K562 (cell line): ENCODE data around the gene LHPP. TPM values are rescaled to one million over a fixed set of nuclear protein-coding genes. Genes with fewer than 3 reads are reported as not detected.

Source experiments
- ERF ChIP-seq: fragments of 450-650 bp; formaldehyde crosslinking; IDR thresholded peaks from 2 replicates; pipeline ENCODE4 v1.4.0; 2020; ENCODE audit warnings: mild to moderate bottlenecking, mixed read lengths
- FOSL1 ChIP-seq: fragments of 200-800 bp; sonication (Bioruptor generic); conservative IDR thresholded peaks from 2 replicates; pipeline ENCODE4 v1.6.1; 2016; ENCODE audit warnings: missing genetic modification characterization, missing compliant biosample characterization
- NCOA2 ChIP-seq, 2 experiments: fragments of 450-650 bp; IDR thresholded peaks; 2 replicates each; pipeline ENCODE4 v1.6.1; 2018; ENCODE audit warnings: mild to moderate bottlenecking in 2 of 2, moderate library complexity in 1 of 2; ENCODE audit not compliant: partially characterized antibody in 2 of 2
- NR2F6 ChIP-seq: fragments of 450-650 bp; formaldehyde crosslinking; IDR thresholded peaks from 2 replicates; pipeline ENCODE4 v1.4.0; 2020; ENCODE audit warnings: mild to moderate bottlenecking
- PHF8 ChIP-seq: fragments of 200-600 bp; sonication (generic); IDR thresholded peaks from 2 replicates; pipeline ENCODE4 v1.6.1; 2012; ENCODE audit warnings: mixed run types, mild to moderate bottlenecking, inconsistent platforms, low read length, moderate library complexity, borderline replicate concordance
- POLR3G ChIP-seq: IDR thresholded peaks from 2 replicates; pipeline ENCODE4 v1.6.1; 2011; ENCODE audit not compliant: insufficient read length, insufficient replicate concordance; ENCODE audit errors: extremely low read depth
- SAFB2 ChIP-seq: fragments of 200-400 bp; formaldehyde crosslinking; IDR thresholded peaks from 2 replicates; pipeline ENCODE4 v1.6.1; 2018; ENCODE audit warnings: borderline replicate concordance, low read length, low read depth, moderate library complexity; ENCODE audit not compliant: severe bottlenecking
- SMARCC2 ChIP-seq: fragments of 450-650 bp; IDR thresholded peaks from 2 replicates; pipeline ENCODE4 v1.6.1; 2017; ENCODE audit warnings: antibody characterized with exemption, moderate library complexity, mild to moderate bottlenecking, low read depth
- TAL1 ChIP-seq: fragments of 450-650 bp; IDR thresholded peaks from 2 replicates; pipeline ENCODE4 v1.6.1; 2016; ENCODE audit warnings: mild to moderate bottlenecking
- TBP ChIP-seq: optimal IDR thresholded peaks from 2 replicates; pipeline ENCODE3; 2011; ENCODE audit warnings: low read depth, low read length, improper control_type of control experiment
- TCF3 ChIP-seq: sonication (generic); formaldehyde crosslinking; IDR thresholded peaks from 2 replicates; pipeline ENCODE4 v1.4.0; 2020; ENCODE audit warnings: mild to moderate bottlenecking, missing genetic modification reagents
- TEAD4 ChIP-seq, 2 experiments: sonication (generic) in 1 of 2; formaldehyde crosslinking in 1 of 2; IDR thresholded peaks; 2 replicates each; pipeline versions ENCODE4 v1.6.1 to v1.8.0; 2012 to 2022; ENCODE audit warnings: borderline replicate concordance in 1 of 2, inconsistent platforms in 1 of 2, low read length in 1 of 2, mild to moderate bottlenecking in 1 of 2, missing genetic modification reagents in 1 of 2
- TOE1 ChIP-seq, 2 experiments: fragments of 450-650 bp in 1 of 2; sonication (generic) in 1 of 2; formaldehyde crosslinking in 1 of 2; IDR thresholded peaks; 2 replicates each; pipeline versions ENCODE4 v1.7.1 to v1.8.0; 2016 to 2022; ENCODE audit warnings: borderline replicate concordance in 2 of 2, mild to moderate bottlenecking in 2 of 2, antibody characterized with exemption in 1 of 2, inconsistent platforms in 1 of 2, low read depth in 1 of 2, missing genetic modification reagents in 1 of 2, moderate library complexity in 1 of 2
- WHSC1 ChIP-seq: IDR thresholded peaks from one replicate; pipeline ENCODE4 v1.6.1; 2012; ENCODE audit warnings: low read length, control low read depth, inconsistent platforms
- XRCC3 ChIP-seq: fragments of 450-650 bp; IDR thresholded peaks from 2 replicates; pipeline ENCODE4 v1.6.1; 2017; ENCODE audit warnings: mild to moderate bottlenecking, moderate library complexity
- XRCC5 ChIP-seq: fragments of 200-400 bp; formaldehyde crosslinking; IDR thresholded peaks from 2 replicates; pipeline ENCODE4 v1.6.1; 2017; ENCODE audit warnings: low read depth, mild to moderate bottlenecking, low read length
- ZNF263 ChIP-seq: sonication (generic); formaldehyde crosslinking; IDR thresholded peaks from 2 replicates; pipeline ENCODE4 v1.8.0; 2022; ENCODE audit warnings: mild to moderate bottlenecking, missing genetic modification reagents, borderline replicate concordance
- polyA plus RNA-seq, 8 experiments: library from polyadenylated mRNA; depleted of rRNA in 4 of 8; stranded (reverse) in 5 of 8; unstranded in 3 of 8; fragments of >200 nt; fragmentation: Nextera tagmentation in 2 of 8; fragmentation: Illumina TruSeq in 1 of 8; extraction: Ambion mirVana in 2 of 8; extraction: Trizol in 1 of 8; gene quantifications; 2 replicates each; pipeline versions ENCODE4 v1.2.1 to v1.2.3, GENCODE V29; 2011 to 2014; ENCODE audit warnings: inconsistent platforms in 1 of 8, missing spikeins in 1 of 8
- total RNA-seq, 7 experiments: library from RNA; depleted of rRNA in 6 of 7; stranded (reverse); fragments of >200 nt in 6 of 7; fragmentation: Illumina TruSeq in 2 of 7; extraction: Trizol in 2 of 7; gene quantifications; 2 replicates each; pipeline versions ENCODE4 v1.2.1 to v1.2.3, GENCODE V29; 2011 to 2021; ENCODE audit warnings: low replicate concordance in 1 of 7
- TF ChIP-seq, protein P1 (sequence below): fragments of 450-650 bp; IDR thresholded peaks from 2 replicates; pipeline ENCODE4 v1.6.1; 2016; ENCODE audit warnings: low read depth, mild to moderate bottlenecking, moderate library complexity
- TF ChIP-seq, protein P2 (sequence below), 2 experiments: fragments of 200-800 bp in 1 of 2; sonication (Bioruptor generic) in 1 of 2; sonication (generic) in 1 of 2; formaldehyde crosslinking in 1 of 2; IDR thresholded peaks in 1 of 2; conservative IDR thresholded peaks in 1 of 2; 2 replicates each; pipeline versions ENCODE4 v1.5.0 to v1.6.1; 2016 to 2020; ENCODE audit warnings: missing compliant biosample characterization in 1 of 2, missing genetic modification characterization in 1 of 2, missing genetic modification reagents in 1 of 2
- TF ChIP-seq, protein P3 (sequence below), 2 experiments: IDR thresholded peaks in 1 of 2; conservative IDR thresholded peaks in 1 of 2; 2 replicates each; pipeline ENCODE4 v1.6.1; 2016; ENCODE audit warnings: low read depth in 2 of 2, mild to moderate bottlenecking in 1 of 2, missing compliant biosample characterization in 1 of 2, missing genetic modification characterization in 1 of 2, moderate library complexity in 1 of 2
- TF ChIP-seq, protein P4 (sequence below): fragments of 250-450 bp; sonication (Bioruptor Pico); IDR thresholded peaks from 2 replicates; pipeline ENCODE4 v1.4.0; 2020

LHPP gene
- total and polyA plus RNA-seq, 9 of the 15 experiments (the other 6 are each of a cell fraction or from before 2014, with no cell fraction given), result 0.34 to 7.4 (median 3.0) TPM

DNA sequence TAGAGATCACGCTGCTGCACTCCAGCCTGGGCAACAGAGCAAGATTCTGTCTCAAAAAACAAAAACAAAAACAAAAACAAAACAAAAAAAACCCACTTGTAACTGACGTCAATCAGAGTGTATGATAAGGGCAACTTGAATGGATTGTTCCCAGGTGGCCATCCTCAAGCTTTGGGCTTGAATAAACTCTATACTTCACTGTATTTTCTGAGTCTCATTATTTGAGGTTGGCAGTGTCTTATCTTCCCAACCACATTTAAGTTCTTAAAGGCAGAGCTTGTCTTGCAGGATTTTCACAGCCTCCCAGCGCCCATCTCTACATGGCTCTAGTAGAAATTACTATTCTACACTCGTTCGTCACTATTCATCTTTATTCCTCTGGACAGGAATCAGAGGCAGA lies 37.8 kb upstream of the LHPP start (continued):
- TF ChIP-seq, protein P1, sequence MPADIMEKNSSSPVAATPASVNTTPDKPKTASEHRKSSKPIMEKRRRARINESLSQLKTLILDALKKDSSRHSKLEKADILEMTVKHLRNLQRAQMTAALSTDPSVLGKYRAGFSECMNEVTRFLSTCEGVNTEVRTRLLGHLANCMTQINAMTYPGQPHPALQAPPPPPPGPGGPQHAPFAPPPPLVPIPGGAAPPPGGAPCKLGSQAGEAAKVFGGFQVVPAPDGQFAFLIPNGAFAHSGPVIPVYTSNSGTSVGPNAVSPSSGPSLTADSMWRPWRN, result no peak
- TF ChIP-seq ZNF263 (CRISPR knock-in tag) (no peak), PHF8 (no peak), FOSL1 (no peak), TBP (no peak), TAL1 (peak; percentile 54), NR2F6 (CRISPR knock-in tag) (no peak), TCF3 (CRISPR knock-in tag) (peak; percentile 73), POLR3G (no peak), WHSC1 (no peak), ERF (CRISPR knock-in tag) (no peak), NCOA2 (IDR thresholded peaks at IDR 0.05; ENCODE audit: partially characterized antibody in 2 of 2) (no peak), TEAD4 (IDR thresholded peaks at IDR 0.05; ENCODE audit: low read length) (peak; percentile 62), TEAD4 (CRISPR knock-in tag; IDR thresholded peaks at IDR 0.05; ENCODE audit: borderline replicate concordance) (no peak), XRCC5 (no peak), SAFB2 (no peak), XRCC3 (no peak), SMARCC2 (no peak), TOE1 (IDR thresholded peaks at IDR 0.05; ENCODE audit: borderline replicate concordance) (no peak), TOE1 (CRISPR knock-in tag; IDR thresholded peaks at IDR 0.05; ENCODE audit: borderline replicate concordance, low read depth) (no peak)
- TF ChIP-seq, protein P2, sequence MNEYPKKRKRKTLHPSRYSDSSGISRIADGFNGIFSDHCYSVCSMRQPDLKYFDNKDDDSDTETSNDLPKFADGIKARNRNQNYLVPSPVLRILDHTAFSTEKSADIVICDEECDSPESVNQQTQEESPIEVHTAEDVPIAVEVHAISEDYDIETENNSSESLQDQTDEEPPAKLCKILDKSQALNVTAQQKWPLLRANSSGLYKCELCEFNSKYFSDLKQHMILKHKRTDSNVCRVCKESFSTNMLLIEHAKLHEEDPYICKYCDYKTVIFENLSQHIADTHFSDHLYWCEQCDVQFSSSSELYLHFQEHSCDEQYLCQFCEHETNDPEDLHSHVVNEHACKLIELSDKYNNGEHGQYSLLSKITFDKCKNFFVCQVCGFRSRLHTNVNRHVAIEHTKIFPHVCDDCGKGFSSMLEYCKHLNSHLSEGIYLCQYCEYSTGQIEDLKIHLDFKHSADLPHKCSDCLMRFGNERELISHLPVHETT (CRISPR knock-in tag; conservative IDR thresholded peaks at IDR 0.05 in 1 of 2, IDR thresholded peaks at IDR 0.05 in 1 of 2), result no peak
- TF ChIP-seq, protein P3, sequence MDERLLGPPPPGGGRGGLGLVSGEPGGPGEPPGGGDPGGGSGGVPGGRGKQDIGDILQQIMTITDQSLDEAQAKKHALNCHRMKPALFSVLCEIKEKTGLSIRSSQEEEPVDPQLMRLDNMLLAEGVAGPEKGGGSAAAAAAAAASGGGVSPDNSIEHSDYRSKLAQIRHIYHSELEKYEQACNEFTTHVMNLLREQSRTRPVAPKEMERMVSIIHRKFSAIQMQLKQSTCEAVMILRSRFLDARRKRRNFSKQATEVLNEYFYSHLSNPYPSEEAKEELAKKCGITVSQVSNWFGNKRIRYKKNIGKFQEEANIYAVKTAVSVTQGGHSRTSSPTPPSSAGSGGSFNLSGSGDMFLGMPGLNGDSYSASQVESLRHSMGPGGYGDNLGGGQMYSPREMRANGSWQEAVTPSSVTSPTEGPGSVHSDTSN (CRISPR knock-in tag; IDR thresholded peaks at IDR 0.05; ENCODE audit: low read depth), result no peak
- TF ChIP-seq, protein P3 (tag; conservative IDR thresholded peaks at IDR 0.05; ENCODE audit: low read depth), result no peak
- TF ChIP-seq, protein P4, sequence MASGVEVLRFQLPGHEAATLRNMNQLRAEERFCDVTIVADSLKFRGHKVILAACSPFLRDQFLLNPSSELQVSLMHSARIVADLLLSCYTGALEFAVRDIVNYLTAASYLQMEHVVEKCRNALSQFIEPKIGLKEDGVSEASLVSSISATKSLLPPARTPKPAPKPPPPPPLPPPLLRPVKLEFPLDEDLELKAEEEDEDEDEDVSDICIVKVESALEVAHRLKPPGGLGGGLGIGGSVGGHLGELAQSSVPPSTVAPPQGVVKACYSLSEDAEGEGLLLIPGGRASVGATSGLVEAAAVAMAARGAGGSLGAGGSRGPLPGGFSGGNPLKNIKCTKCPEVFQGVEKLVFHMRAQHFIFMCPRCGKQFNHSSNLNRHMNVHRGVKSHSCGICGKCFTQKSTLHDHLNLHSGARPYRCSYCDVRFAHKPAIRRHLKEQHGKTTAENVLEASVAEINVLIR (CRISPR knock-in tag), result no peak
